Measurements from ENCODE around the gene NDUFA13. TPM values are rescaled to one million over a fixed set of nuclear protein-coding genes. Genes with fewer than 3 reads are reported as not detected.

NDUFA13 gene
- total and polyA plus RNA-seq, 2 experiments from 2014 or later = 80.4 to 615 TPM

GRCh38 chr19:19487077-19487949 lies 28.7 kb upstream of the NDUFA13 start:
- no peaks in the 10 kb centered on the region for H3K36me3 ChIP-seq (replicated peaks; ENCODE audit: insufficient read depth, low read depth)
- WGBS (ENCODE audit: low lambda C conversion rate, missing lambda C conversion rate) = 77% methylated on average over 9 of the region's 9 CpGs
- H3K27ac ChIP-seq = peak overlapping the region; percentile 95
- H3K4me2 ChIP-seq = peak overlapping the region; percentile 56
- peaks cover 54% of the 10 kb centered on the region for H3K79me2 ChIP-seq
- peaks cover 63% of the 10 kb centered on the region for H3K4me1 ChIP-seq (ENCODE audit: insufficient read depth)
- H3K9me2 ChIP-seq (replicated peaks; ENCODE audit: insufficient read depth) = no peaks in the 10 kb centered on the region
- no peak overlapping the region for H3K4me3 ChIP-seq
- H4K20me1 ChIP-seq (ENCODE audit: insufficient read depth, poor library complexity, severe bottlenecking) = no peaks in the 10 kb centered on the region
- H2AFZ ChIP-seq = no peak overlapping the region
- H3K9me3 ChIP-seq (ENCODE audit: low read depth) = no peaks in the 10 kb centered on the region
- DNase-seq (ENCODE audit: low spot score) = no peak
- no peaks in the 10 kb centered on the region for H3K27me3 ChIP-seq
- TF ChIP-seq, protein P1, sequence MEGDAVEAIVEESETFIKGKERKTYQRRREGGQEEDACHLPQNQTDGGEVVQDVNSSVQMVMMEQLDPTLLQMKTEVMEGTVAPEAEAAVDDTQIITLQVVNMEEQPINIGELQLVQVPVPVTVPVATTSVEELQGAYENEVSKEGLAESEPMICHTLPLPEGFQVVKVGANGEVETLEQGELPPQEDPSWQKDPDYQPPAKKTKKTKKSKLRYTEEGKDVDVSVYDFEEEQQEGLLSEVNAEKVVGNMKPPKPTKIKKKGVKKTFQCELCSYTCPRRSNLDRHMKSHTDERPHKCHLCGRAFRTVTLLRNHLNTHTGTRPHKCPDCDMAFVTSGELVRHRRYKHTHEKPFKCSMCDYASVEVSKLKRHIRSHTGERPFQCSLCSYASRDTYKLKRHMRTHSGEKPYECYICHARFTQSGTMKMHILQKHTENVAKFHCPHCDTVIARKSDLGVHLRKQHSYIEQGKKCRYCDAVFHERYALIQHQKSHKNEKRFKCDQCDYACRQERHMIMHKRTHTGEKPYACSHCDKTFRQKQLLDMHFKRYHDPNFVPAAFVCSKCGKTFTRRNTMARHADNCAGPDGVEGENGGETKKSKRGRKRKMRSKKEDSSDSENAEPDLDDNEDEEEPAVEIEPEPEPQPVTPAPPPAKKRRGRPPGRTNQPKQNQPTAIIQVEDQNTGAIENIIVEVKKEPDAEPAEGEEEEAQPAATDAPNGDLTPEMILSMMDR (IDR thresholded peaks at IDR 0.05; ENCODE audit: poor library complexity) = no peak
- TF ChIP-seq EZH2phosphoT487 (IDR thresholded peaks at IDR 0.05; ENCODE audit: low read depth, severe bottlenecking, unreplicated experiment) = no peak
- TF ChIP-seq EZH2 (IDR thresholded peaks at IDR 0.05; ENCODE audit: borderline replicate concordance) = no peak

DNA sequence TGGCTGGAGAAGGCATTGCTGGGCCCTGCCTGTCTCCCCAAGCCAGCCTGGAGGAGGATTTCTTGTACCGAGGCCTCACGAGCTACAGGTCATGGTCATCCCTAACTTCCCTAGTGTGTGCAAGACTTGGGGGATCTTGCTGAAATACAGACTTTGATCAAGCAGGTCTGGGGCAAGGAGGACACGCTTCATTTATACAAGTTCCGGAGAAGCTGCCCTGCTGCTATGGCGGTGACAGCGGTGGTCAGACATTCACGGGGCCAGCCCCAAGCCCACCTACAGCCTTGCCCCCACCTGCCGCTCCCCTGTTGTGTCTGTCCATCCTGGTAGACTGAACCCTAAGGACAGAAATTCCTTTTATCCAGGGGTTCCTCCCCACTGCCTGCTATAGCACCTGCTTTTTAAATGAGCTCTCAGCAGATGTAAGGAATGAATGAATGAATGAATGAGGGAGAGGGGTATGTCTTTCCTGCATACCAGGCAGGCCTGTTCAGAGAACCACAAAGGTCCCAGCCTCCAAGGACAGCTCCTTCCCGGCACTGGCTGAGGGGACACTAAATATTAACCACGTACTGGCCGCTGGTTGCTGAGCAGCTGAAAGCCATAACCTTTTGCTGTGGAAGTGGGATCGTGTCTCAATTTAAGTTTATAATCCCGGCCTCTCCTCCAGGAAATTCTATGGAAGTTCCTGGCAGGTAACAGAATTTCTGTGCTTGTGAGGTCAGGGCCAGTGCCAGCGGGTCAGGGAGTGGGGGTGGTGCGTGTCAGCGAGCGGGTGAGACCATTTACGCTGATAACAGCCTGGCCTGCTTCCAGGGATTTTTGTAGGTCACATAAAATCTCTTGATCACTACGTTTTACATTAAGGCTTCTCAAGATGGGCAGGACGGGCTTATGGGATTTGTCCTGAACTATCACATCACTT lies 27.8 kb upstream of the NDUFA13 start:
- DNase-seq (ENCODE audit: low spot score) = peak; percentile 44

GRCh38 chr19:19488875-19489690 lies 26.9 kb upstream of the NDUFA13 start:
- Histone ChIP-seq H3K27ac (peak overlapping the region; percentile 95), H3K79me2 (peaks cover 43% of the 10 kb centered on the region), H3K4me2 (peak overlapping the region; percentile 63), H3K9me2 (replicated peaks; ENCODE audit: insufficient read depth) (no peaks in the 10 kb centered on the region), H3K9me3 (ENCODE audit: low read depth) (no peaks in the 10 kb centered on the region), H3K27me3 (no peaks in the 10 kb centered on the region), H4K20me1 (ENCODE audit: insufficient read depth, poor library complexity, severe bottlenecking) (no peaks in the 10 kb centered on the region), H3K4me3 (no peak overlapping the region), H3K36me3 (replicated peaks; ENCODE audit: insufficient read depth, low read depth) (no peaks in the 10 kb centered on the region), H3K4me1 (ENCODE audit: insufficient read depth) (peaks cover 52% of the 10 kb centered on the region), H2AFZ (no peak overlapping the region)
- DNase-seq (ENCODE audit: low spot score) = peak; percentile 93
- TF ChIP-seq EZH2 (IDR thresholded peaks at IDR 0.05; ENCODE audit: borderline replicate concordance) = no peak
- TF ChIP-seq, protein P1 (IDR thresholded peaks at IDR 0.05; ENCODE audit: poor library complexity) = no peak
- 43% methylated on average over 14 of the region's 14 CpGs for WGBS (ENCODE audit: low lambda C conversion rate, missing lambda C conversion rate)

More for the DNA sequence above, 27.8 kb upstream of the NDUFA13 start:
- H2AFZ ChIP-seq = no peak overlapping the region
- H3K4me2 ChIP-seq = peak overlapping the region; percentile 56
- H3K9me2 ChIP-seq (replicated peaks; ENCODE audit: insufficient read depth) = no peaks in the 10 kb centered on the region
- 45% methylated on average over 20 of the region's 20 CpGs for WGBS (ENCODE audit: low lambda C conversion rate, missing lambda C conversion rate)
- H3K4me1 ChIP-seq (ENCODE audit: insufficient read depth) = peaks cover 54% of the 10 kb centered on the region
- TF ChIP-seq EZH2 (IDR thresholded peaks at IDR 0.05; ENCODE audit: borderline replicate concordance) (no peak), EZH2phosphoT487 (IDR thresholded peaks at IDR 0.05; ENCODE audit: low read depth, severe bottlenecking, unreplicated experiment) (no peak)
- TF ChIP-seq, protein P1 (IDR thresholded peaks at IDR 0.05; ENCODE audit: poor library complexity) = no peak
- H3K4me3 ChIP-seq = no peak overlapping the region
- H3K79me2 ChIP-seq = peaks cover 47% of the 10 kb centered on the region
- H3K27me3 ChIP-seq = no peaks in the 10 kb centered on the region
- H3K9me3 ChIP-seq (ENCODE audit: low read depth) = no peaks in the 10 kb centered on the region
- H4K20me1 ChIP-seq (ENCODE audit: insufficient read depth, poor library complexity, severe bottlenecking) = no peaks in the 10 kb centered on the region
- H3K27ac ChIP-seq = peak overlapping the region; percentile 95
- no peaks in the 10 kb centered on the region for H3K36me3 ChIP-seq (replicated peaks; ENCODE audit: insufficient read depth, low read depth)

Measured in hepatocyte (in vitro differentiated cells).